Duodenal mucosa (tissue), 2 donors: Measurements from ENCODE around the gene TBC1D1.

ENCODE experiments used
- H3K27ac ChIP-seq: one replicate; pipeline ENCODE4 v1.7.0; 2013; ENCODE audit warnings: low read depth, low read length
- H3K27me3 ChIP-seq, 2 donors: one replicate each; pipeline ENCODE4 v1.7.0; 2013; ENCODE audit warnings: low read length in 2 of 2, control low read depth in 1 of 2; ENCODE audit not compliant: insufficient read depth in 2 of 2, control insufficient read depth in 1 of 2
- H3K36me3 ChIP-seq, 2 donors: one replicate each; pipeline ENCODE4 v1.7.0; 2013; ENCODE audit warnings: low read length in 2 of 2, control low read depth in 1 of 2; ENCODE audit not compliant: insufficient read depth in 2 of 2, control insufficient read depth in 1 of 2
- H3K4me1 ChIP-seq, 2 donors: one replicate each; pipeline ENCODE4 v1.7.0; 2013; ENCODE audit warnings: low read length in 2 of 2, control low read depth in 1 of 2; ENCODE audit not compliant: insufficient read depth in 2 of 2, control insufficient read depth in 1 of 2
- H3K4me3 ChIP-seq, 2 donors: one replicate each; pipeline ENCODE4 v1.7.0; 2013; ENCODE audit warnings: low read length in 2 of 2, low read depth in 1 of 2
- H3K9ac ChIP-seq, 2 donors: one replicate each; pipeline ENCODE4 v1.7.0; 2013; ENCODE audit warnings: low read length in 2 of 2, low read depth in 1 of 2
- H3K9me3 ChIP-seq, 2 donors: one replicate each; pipeline ENCODE4 v1.7.0; 2013; ENCODE audit warnings: low read length in 2 of 2, control low read depth in 1 of 2; ENCODE audit not compliant: control insufficient read depth in 1 of 2

TBC1D1 gene

DNA sequence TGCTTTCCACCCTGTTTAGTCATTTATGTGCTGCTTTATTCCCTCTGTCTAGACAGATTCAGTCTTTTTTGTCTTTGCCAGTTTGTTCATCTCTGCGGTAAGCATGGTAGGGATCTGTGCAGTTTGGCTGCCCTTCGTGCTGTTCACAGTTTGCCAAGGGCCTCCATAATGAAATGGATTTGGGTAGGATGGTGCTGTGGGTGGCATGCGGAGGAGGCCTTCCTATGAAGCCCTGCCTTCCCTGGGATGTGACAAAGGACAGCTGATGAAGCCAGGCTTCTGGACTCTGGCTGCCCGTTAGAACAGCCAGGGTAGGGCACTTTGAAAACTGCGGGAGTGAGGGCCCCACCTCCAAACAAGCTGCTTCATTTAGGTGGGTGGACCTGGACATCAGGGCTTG is 116.8 kb downstream of the TBC1D1 start:
- no peaks in the 10 kb centered on the region for H3K9me3 ChIP-seq
- H3K27ac ChIP-seq, result no peak overlapping the region
- H3K9ac ChIP-seq, result no peak overlapping the region
- no peaks in the 10 kb centered on the region for H3K36me3 ChIP-seq
- peaks cover 3 to 12% of the 10 kb centered on the region in 2 donors for H3K4me1 ChIP-seq
- no peak overlapping the region for H3K4me3 ChIP-seq
- H3K27me3 ChIP-seq, result no peaks in the 10 kb centered on the region

DNA sequence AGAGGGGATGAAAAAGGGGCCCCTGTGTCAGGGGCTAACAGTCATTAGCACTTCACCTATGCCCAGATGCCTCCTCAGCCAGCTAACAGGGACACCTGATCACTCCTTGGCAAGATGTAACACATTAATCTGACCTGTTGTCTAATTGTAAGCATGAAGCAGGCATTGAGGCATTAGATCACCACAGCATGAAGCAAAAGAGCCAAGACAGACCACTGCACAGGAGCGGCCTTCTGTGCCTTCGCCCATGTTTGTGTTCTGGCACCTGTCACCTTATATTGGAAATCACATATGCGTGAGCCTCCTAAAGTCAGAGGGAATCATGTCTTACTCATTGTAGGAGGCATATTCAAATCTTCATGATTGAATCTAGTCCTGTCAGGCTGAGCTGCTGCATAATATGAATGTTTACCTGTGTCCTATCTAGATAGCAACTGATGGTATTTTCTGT is 117.7 kb downstream of the TBC1D1 start:
- Histone ChIP-seq H3K27me3 (no peaks in the 10 kb centered on the region), H3K9me3 (no peaks in the 10 kb centered on the region), H3K4me1 (peaks cover 3 to 12% of the 10 kb centered on the region in 2 donors), H3K4me3 (no peak overlapping the region), H3K27ac (no peak overlapping the region), H3K9ac (no peak overlapping the region), H3K36me3 (no peaks in the 10 kb centered on the region)

DNA sequence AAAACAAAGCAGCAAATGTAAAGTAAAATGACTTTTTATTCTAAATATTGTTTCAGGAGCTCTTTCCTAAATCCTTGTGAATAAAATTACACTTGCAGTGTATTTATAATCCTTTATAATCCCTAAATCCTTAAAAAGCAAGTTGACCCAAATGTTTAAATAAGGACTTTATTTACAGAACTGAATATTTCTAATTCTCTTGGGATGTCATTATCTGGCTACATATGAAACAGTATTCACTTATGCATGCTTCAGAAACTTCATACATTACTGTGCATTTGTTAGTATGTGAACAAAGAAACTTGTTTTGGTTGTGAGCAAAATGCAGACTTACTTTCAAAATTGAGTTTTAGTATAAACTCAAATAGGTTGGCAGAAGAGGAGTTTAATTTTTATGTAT is 118.5 kb downstream of the TBC1D1 start:
- H3K27me3 ChIP-seq, result no peaks in the 10 kb centered on the region
- H3K36me3 ChIP-seq, result no peaks in the 10 kb centered on the region
- H3K4me1 ChIP-seq, result peaks cover 3 to 12% of the 10 kb centered on the region in 2 donors
- H3K27ac ChIP-seq, result no peak overlapping the region
- no peak overlapping the region for H3K9ac ChIP-seq
- no peak overlapping the region for H3K4me3 ChIP-seq
- H3K9me3 ChIP-seq, result no peaks in the 10 kb centered on the region

DNA sequence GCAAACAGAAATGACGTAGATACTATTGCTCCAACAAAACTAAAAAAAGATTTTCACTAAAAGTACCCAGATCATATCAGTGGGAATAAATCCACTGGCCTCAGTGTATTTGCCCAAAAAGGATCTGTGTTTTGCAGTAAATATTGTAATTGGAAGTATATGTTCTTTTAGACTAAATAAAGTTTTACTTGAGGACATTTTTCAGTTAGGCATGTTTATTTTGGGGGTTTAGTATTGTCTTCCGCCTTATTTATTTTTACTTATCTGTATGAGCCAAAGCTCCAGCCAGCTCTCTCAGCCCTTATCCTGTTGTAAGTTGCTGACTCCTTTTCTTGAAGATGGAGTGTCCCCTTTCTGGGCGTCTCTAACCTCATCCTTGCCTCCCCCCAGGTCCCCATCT is 119.1 kb downstream of the TBC1D1 start:
- H3K4me1 ChIP-seq, result peaks cover 3 to 12% of the 10 kb centered on the region in 2 donors
- peaks cover 3% of the 10 kb centered on the region in 2 donors for H3K36me3 ChIP-seq
- no peak overlapping the region for H3K9ac ChIP-seq
- no peak overlapping the region for H3K4me3 ChIP-seq
- no peaks in the 10 kb centered on the region for H3K9me3 ChIP-seq
- no peak overlapping the region for H3K27ac ChIP-seq
- H3K27me3 ChIP-seq, result no peaks in the 10 kb centered on the region

DNA sequence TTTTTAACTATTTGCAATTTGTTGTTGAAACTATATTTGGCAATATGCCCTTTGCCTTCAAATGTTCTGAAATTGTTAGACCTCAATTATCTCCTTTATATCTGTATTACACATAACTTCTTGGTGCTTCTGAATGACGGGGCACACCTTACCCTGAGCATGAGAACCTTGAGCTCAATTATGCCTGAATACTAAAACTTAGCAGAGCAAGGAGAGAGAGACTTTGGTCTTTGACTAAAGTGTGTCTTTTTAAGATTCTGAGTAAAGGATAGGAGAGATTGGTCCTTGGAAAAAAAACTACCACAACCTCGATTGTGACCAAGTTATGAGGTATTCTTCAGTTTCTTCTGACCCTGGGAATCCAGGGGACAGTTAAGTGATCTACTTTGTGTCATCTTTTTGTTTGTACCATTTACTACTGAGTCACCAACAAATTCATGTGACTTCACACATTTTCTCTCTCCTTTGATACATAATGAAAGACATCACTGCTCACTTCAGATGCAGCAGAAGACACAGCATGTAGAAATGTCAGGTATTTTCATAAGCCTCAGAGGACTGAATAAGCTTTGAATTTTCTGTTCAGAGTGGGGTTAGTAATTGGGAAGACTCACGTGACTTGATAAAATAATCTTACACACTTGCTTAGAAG is 120.8 kb downstream of the TBC1D1 start:
- Histone ChIP-seq H3K4me1 (peaks cover 3 to 12% of the 10 kb centered on the region in 2 donors), H3K36me3 (peaks cover 5 to 15% of the 10 kb centered on the region in 2 donors), H3K9ac (no peak overlapping the region), H3K4me3 (no peak overlapping the region), H3K27me3 (no peaks in the 10 kb centered on the region), H3K27ac (no peak overlapping the region), H3K9me3 (no peaks in the 10 kb centered on the region)

DNA sequence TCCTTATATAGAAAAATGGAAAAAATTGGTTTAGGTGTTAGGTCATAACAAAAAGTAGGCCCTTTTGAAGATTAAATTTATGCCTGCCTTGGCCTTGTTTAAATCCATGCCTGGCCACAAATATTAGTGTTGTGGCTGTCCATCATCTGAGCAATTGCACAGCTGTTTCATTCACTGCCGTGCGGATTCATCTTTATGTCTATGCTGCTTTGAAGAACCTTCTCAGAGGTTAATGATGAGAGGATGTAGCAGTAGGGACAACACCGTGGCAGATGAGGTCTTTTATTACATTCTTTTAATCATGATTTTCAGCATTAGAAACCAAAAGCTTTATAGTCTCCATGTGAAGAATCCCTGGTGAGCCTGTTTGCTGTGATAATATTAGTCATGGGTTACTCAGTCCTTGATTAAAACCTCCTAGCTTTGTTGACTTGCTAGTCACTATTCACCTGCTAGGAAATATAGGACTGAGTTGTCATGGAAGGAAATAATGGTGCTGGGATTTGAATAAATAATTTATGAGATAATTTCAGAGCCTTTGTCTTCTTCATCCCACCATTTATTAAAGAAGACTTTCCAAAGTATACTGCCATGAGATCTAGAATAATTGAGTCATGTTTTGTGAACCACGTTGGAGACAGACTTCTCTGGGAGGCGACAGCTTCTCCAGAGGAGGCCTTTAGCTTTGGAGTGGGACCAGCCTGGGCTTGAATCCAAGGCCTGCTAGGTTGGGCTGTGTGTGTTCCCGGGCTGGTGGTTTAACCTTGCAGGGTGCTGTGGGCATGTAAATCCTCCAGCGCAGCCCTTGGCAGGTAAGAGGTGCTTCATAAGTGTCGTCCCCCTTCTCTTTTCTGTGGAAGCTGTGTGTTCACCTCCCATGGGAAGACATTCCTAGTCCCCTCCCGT is 122.8 kb downstream of the TBC1D1 start:
- Histone ChIP-seq H3K9me3 (no peaks in the 10 kb centered on the region), H3K27me3 (no peaks in the 10 kb centered on the region), H3K27ac (no peak overlapping the region), H3K4me3 (no peak overlapping the region), H3K36me3 (peaks cover 5 to 19% of the 10 kb centered on the region in 2 donors), H3K4me1 (peaks cover under 1 to 6% of the 10 kb centered on the region in 2 donors), H3K9ac (no peak overlapping the region)

DNA sequence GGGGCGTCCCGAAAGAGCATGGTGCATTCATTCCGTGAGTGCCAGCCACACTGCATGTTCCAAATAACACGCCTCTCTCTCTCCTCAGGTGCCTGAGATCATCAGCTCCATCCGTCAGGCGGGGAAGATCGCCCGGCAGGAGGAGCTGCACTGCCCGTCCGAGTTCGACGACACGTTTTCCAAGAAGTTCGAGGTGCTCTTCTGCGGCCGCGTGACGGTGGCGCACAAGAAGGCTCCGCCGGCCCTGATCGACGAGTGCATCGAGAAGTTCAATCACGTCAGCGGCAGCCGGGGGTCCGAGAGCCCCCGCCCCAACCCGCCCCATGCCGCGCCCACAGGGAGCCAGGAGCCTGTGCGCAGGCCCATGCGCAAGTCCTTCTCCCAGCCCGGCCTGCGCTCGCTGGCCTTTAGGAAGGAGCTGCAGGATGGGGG is 123.6 kb downstream of the TBC1D1 start:
- no peaks in the 10 kb centered on the region for H3K9me3 ChIP-seq
- peaks cover 0 to 6% of the 10 kb centered on the region in 2 donors for H3K4me1 ChIP-seq
- no peak overlapping the region for H3K9ac ChIP-seq
- peaks cover 5 to 19% of the 10 kb centered on the region in 2 donors for H3K36me3 ChIP-seq
- H3K27me3 ChIP-seq, result no peaks in the 10 kb centered on the region
- no peak overlapping the region for H3K4me3 ChIP-seq
- no peak overlapping the region for H3K27ac ChIP-seq

DNA sequence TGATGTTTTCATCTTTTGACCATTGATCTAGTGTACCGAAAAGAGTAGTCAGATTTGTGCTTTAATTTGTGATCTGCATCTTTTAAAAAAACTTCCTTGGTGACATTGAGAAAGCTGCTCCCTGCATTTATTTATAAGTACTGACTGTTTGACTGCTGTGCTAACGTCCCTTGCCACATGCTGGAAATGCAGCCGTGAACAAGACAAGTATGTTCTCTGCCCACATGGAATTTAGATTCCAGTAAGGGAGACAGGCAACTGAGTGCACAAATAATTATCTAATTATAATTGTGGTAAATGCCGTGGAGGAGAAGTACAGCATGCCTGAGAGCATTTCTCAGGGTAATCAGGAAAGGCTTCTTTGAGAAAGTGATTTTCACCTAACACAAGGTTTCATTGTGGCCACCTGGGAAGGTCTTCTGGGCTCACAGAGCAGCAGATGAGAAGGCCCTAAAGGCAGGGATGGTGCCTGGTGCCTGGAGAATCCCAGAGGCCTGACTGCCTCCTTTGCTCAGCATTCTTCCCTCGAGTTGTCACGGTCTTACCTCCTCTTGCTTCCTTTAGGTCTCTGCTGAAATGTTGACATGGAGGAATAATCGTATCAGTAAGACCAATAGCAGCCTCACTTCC is 125.1 kb downstream of the TBC1D1 start:
- H3K9ac ChIP-seq, result no peak overlapping the region
- H3K27ac ChIP-seq, result no peak overlapping the region

DNA sequence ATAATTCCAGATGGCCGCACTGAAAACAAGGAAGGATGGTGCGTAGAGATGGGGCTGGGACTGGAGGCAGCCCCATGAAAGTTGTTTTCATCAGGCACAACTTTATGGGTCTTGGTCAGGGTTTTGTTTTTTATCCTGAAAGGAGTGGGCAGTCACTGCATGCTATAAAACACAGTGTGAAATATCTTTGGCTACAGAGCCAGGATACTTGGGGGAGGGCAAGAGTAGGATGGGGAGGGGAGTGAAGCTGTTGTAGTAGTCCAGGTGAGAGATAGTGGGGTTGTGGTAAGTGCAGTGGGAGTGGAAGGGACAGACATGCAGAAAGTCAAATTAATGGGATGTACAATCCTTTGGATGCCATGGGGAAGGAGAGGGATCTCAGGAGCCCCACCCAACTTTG is 125.8 kb downstream of the TBC1D1 start:
- no peaks in the 10 kb centered on the region for H3K27me3 ChIP-seq
- H3K36me3 ChIP-seq, result peaks cover 5 to 25% of the 10 kb centered on the region in 2 donors
- H3K27ac ChIP-seq, result no peak overlapping the region
- H3K4me3 ChIP-seq, result no peak overlapping the region
- H3K9ac ChIP-seq, result no peak overlapping the region
- peaks cover 0 to 3% of the 10 kb centered on the region in 2 donors for H3K4me1 ChIP-seq
- H3K9me3 ChIP-seq, result no peaks in the 10 kb centered on the region

More for the DNA sequence above, 125.1 kb downstream of the TBC1D1 start:
- Histone ChIP-seq H3K4me3 (no peak overlapping the region), H3K4me1 (peaks cover 0 to 6% of the 10 kb centered on the region in 2 donors), H3K27me3 (no peaks in the 10 kb centered on the region), H3K36me3 (peaks cover 5 to 19% of the 10 kb centered on the region in 2 donors), H3K9me3 (no peaks in the 10 kb centered on the region)

DNA sequence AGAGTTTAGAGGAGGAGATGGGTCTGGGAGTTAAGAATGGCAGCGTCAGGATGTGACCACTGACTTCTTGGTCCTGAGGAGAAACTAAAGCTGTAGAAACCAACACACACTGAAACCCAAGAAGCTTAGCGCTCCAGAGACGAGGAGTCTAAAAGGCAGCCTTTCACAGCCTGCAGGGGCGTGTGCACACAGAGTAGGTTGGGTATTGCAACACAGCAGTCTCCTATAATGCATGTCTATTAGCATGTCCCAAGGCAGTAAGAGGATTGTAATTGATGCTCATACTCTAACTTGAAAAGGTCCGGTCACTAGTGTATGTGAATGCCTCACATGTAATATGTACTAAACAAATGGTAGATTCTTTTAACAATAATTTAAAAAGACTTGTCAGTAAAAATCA is 126.7 kb downstream of the TBC1D1 start:
- Histone ChIP-seq H3K27me3 (no peaks in the 10 kb centered on the region), H3K4me3 (no peak overlapping the region), H3K36me3 (peaks cover 5 to 29% of the 10 kb centered on the region in 2 donors), H3K4me1 (no peaks in the 10 kb centered on the region), H3K27ac (no peak overlapping the region), H3K9me3 (no peaks in the 10 kb centered on the region), H3K9ac (no peak overlapping the region)
